Astrocyte (in vitro differentiated cells and primary cell): ENCODE measurements around the gene ATG13. TPM values are rescaled to one million over a fixed set of nuclear protein-coding genes. Genes with fewer than 3 reads are reported as not detected.

Source experiments
- DNase-seq: peaks from one replicate; pipeline ENCODE4 v3.0.0-alpha.2; 2010; ENCODE audit warnings: low read depth
- FAIRE-seq: peaks from 2 replicates; lab custom pipeline; 2011; peaks lifted over from hg19 to GRCh38; lab: Jason Lieb, UNC
- H2AFZ ChIP-seq: 2 replicates; pipeline ENCODE4 v1.6.0; 2012; ENCODE audit warnings: low read depth, low read length, inconsistent platforms
- H3K27ac ChIP-seq: 2 replicates; pipeline ENCODE4 v1.5.1; 2011; ENCODE audit warnings: low read depth, low read length, inconsistent platforms
- H3K27me3 ChIP-seq: 2 replicates; pipeline ENCODE4 v1.6.0; 2011; ENCODE audit warnings: low read length, inconsistent platforms; ENCODE audit not compliant: insufficient read depth
- H3K36me3 ChIP-seq: 2 replicates; pipeline ENCODE4 v1.5.1; 2011; ENCODE audit warnings: low read length, inconsistent platforms; ENCODE audit not compliant: insufficient read depth
- H3K4me1 ChIP-seq: 2 replicates; pipeline ENCODE4 v1.5.1; 2011; ENCODE audit warnings: low read length, inconsistent platforms; ENCODE audit not compliant: insufficient read depth
- H3K4me2 ChIP-seq: 2 replicates; pipeline ENCODE4 v1.6.0; 2012; ENCODE audit warnings: low read length, inconsistent platforms
- H3K4me3 ChIP-seq: 2 replicates; pipeline ENCODE4 v1.5.1; 2011; ENCODE audit warnings: low read depth, mild to moderate bottlenecking, low read length, inconsistent platforms; ENCODE audit not compliant: insufficient read depth
- H3K79me2 ChIP-seq: 2 replicates; pipeline ENCODE4 v1.6.0; 2012; ENCODE audit warnings: mild to moderate bottlenecking, low read length, inconsistent platforms; ENCODE audit not compliant: insufficient read depth
- H3K9ac ChIP-seq: 2 replicates; pipeline ENCODE4 v1.6.0; 2012; ENCODE audit warnings: mild to moderate bottlenecking, low read length, inconsistent platforms
- H3K9me3 ChIP-seq: 2 replicates; pipeline ENCODE4 v1.5.1; 2012; ENCODE audit warnings: low read depth, mild to moderate bottlenecking, low read length, inconsistent platforms; ENCODE audit not compliant: insufficient read depth
- H4K20me1 ChIP-seq: 2 replicates; pipeline ENCODE4 v1.6.0; 2012; ENCODE audit warnings: low read length, inconsistent platforms; ENCODE audit not compliant: insufficient read depth
- H3K27ac Mint-ChIP-seq: one replicate; pipeline ENCODE4 v1.8.0; 2021; ENCODE audit warnings: mild to moderate bottlenecking, mixed read lengths; ENCODE audit not compliant: unreplicated experiment
- H3K27me3 Mint-ChIP-seq: one replicate; pipeline ENCODE4 v1.8.0; 2021; ENCODE audit warnings: low read depth, mixed read lengths; ENCODE audit not compliant: unreplicated experiment
- H3K36me3 Mint-ChIP-seq: one replicate; pipeline ENCODE4 v1.8.0; 2021; ENCODE audit warnings: low read depth, mixed read lengths; ENCODE audit not compliant: unreplicated experiment
- H3K4me1 Mint-ChIP-seq: one replicate; pipeline ENCODE4 v1.8.0; 2021; ENCODE audit warnings: low read depth, mixed read lengths; ENCODE audit not compliant: unreplicated experiment
- H3K4me3 Mint-ChIP-seq: one replicate; pipeline ENCODE4 v1.8.0; 2021; ENCODE audit warnings: mild to moderate bottlenecking, moderate library complexity, mixed read lengths; ENCODE audit not compliant: unreplicated experiment
- H3K9me3 Mint-ChIP-seq: one replicate; pipeline ENCODE4 v1.8.0; 2021; ENCODE audit warnings: mild to moderate bottlenecking, mixed read lengths; ENCODE audit not compliant: unreplicated experiment
- EZH2 ChIP-seq: IDR thresholded peaks from 2 replicates; pipeline ENCODE4 v1.6.1; 2012; ENCODE audit warnings: mild to moderate bottlenecking, low read length, inconsistent platforms; ENCODE audit not compliant: insufficient read depth
- total RNA-seq: library from RNA; stranded (reverse); gene quantifications from 2 replicates; pipeline ENCODE4 v1.2.1, GENCODE V29; 2021
- TF ChIP-seq, protein P1 (sequence below): IDR thresholded peaks from 2 replicates; pipeline ENCODE4 v1.5.1; 2011; ENCODE audit warnings: low read depth, mild to moderate bottlenecking, inconsistent platforms, low read length, moderate library complexity; ENCODE audit not compliant: insufficient read depth

Gene ATG13
- total RNA-seq, 1 donor from 2014 or later: 116 TPM

DNA sequence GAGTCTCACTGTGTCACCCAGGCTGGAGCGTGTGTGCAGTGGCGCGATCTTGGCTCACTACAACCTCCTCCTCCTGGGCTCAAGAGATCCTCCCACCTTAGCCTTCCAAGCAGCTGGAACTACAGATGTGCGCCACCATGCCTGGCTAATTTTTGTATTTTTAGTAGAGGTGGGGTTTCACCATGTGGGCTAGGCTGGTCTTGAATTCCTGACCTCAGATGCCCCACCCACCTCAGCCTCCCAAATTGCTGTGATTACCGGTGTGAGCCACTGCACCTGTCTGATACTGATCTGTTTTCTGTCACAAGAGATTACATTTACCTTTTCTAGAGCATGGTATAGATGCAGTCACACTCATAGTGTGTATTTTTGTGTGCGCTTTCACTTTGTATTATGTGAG, 11.6 kb downstream of the ATG13 start:
- H3K9ac ChIP-seq: no peak overlapping the region
- H3K36me3 ChIP-seq: peaks cover 17% of the 10 kb centered on the region
- H3K9me3 Mint-ChIP-seq: no peaks in the 10 kb centered on the region
- H3K27me3 Mint-ChIP-seq: no peaks in the 10 kb centered on the region
- DNase-seq (no peak), FAIRE-seq (no peak)
- H3K27ac Mint-ChIP-seq: no peak overlapping the region
- peaks cover 22% of the 10 kb centered on the region for H3K36me3 Mint-ChIP-seq
- no peaks in the 10 kb centered on the region for H3K27me3 ChIP-seq
- peaks cover 32% of the 10 kb centered on the region for H4K20me1 ChIP-seq
- no peak overlapping the region for H3K4me3 ChIP-seq
- TF ChIP-seq, protein P1, sequence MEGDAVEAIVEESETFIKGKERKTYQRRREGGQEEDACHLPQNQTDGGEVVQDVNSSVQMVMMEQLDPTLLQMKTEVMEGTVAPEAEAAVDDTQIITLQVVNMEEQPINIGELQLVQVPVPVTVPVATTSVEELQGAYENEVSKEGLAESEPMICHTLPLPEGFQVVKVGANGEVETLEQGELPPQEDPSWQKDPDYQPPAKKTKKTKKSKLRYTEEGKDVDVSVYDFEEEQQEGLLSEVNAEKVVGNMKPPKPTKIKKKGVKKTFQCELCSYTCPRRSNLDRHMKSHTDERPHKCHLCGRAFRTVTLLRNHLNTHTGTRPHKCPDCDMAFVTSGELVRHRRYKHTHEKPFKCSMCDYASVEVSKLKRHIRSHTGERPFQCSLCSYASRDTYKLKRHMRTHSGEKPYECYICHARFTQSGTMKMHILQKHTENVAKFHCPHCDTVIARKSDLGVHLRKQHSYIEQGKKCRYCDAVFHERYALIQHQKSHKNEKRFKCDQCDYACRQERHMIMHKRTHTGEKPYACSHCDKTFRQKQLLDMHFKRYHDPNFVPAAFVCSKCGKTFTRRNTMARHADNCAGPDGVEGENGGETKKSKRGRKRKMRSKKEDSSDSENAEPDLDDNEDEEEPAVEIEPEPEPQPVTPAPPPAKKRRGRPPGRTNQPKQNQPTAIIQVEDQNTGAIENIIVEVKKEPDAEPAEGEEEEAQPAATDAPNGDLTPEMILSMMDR: no peak
- no peak for TF ChIP-seq EZH2
- no peak overlapping the region for H3K27ac ChIP-seq
- H3K4me1 Mint-ChIP-seq: peaks cover 2% of the 10 kb centered on the region
- H3K4me1 ChIP-seq: no peaks in the 10 kb centered on the region
- H3K4me2 ChIP-seq: no peak overlapping the region
- no peak overlapping the region for H2AFZ ChIP-seq
- H3K4me3 Mint-ChIP-seq: no peak overlapping the region
- H3K9me3 ChIP-seq: no peaks in the 10 kb centered on the region
- H3K79me2 ChIP-seq: peaks cover 42% of the 10 kb centered on the region

DNA sequence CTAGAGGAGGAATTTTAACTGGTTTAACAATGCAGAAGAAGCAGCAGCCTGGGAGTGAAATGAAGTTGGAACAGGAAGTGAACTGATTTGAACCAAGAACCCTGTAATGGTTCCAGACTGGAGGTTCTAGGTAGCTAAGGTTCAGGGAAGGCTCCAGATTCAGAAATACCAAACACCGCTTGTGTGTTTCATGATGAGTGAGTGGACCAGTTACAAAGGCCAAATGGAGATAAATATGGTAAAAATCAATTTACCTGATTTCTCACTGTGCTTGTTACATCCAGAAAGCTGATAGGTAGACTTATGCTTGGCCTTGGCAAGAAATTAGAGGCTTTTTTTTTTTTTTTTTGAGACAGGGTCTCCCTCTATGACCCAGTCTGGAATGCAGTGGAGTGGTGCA, 12.9 kb downstream of the ATG13 start:
- H3K36me3 ChIP-seq: peaks cover 14% of the 10 kb centered on the region
- Mint-ChIP-seq H3K36me3 (peaks cover 19% of the 10 kb centered on the region), H3K27ac (no peak overlapping the region), H3K4me1 (peaks cover 2% of the 10 kb centered on the region), H3K27me3 (no peaks in the 10 kb centered on the region), H3K4me3 (no peak overlapping the region), H3K9me3 (no peaks in the 10 kb centered on the region)
- peaks cover 24% of the 10 kb centered on the region for H4K20me1 ChIP-seq
- FAIRE-seq (no peak), DNase-seq (no peak)
- H3K27me3 ChIP-seq: no peaks in the 10 kb centered on the region
- no peaks in the 10 kb centered on the region for H3K4me1 ChIP-seq
- H3K27ac ChIP-seq: no peak overlapping the region
- H3K79me2 ChIP-seq: peaks cover 31% of the 10 kb centered on the region
- H3K4me3 ChIP-seq: no peak overlapping the region
- no peak overlapping the region for H3K4me2 ChIP-seq
- no peaks in the 10 kb centered on the region for H3K9me3 ChIP-seq
- H2AFZ ChIP-seq: no peak overlapping the region
- no peak for TF ChIP-seq EZH2
- TF ChIP-seq, protein P1: no peak
- no peak overlapping the region for H3K9ac ChIP-seq

DNA sequence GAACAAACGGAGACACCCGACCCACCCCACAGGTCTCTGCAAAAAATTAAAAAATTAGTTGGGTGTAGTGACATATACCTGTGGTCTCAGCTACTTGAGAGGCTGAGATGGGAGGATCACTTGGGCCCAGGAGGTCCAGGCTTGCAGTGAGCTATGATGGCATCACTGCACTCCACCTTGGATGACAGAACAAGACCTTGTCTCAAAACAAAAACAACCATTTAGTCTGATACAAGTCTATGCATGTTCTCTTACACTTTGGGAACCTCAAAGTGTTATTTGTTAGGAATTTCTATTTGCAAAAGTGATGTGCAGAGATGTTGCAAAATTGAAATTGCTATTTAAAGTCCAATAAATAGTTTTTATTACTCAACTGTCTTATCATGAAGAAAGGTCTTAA, 14.3 kb downstream of the ATG13 start:
- TF ChIP-seq, protein P1: no peak
- TF ChIP-seq EZH2: no peak
- no peaks in the 10 kb centered on the region for H3K9me3 Mint-ChIP-seq
- Histone ChIP-seq H3K4me1 (no peaks in the 10 kb centered on the region), H4K20me1 (peaks cover 18% of the 10 kb centered on the region), H3K9me3 (no peaks in the 10 kb centered on the region), H3K4me3 (no peak overlapping the region), H3K36me3 (peaks cover 9% of the 10 kb centered on the region), H3K4me2 (no peak overlapping the region), H3K27ac (no peak overlapping the region), H3K9ac (no peak overlapping the region), H3K79me2 (peaks cover 16% of the 10 kb centered on the region), H2AFZ (no peak overlapping the region), H3K27me3 (no peaks in the 10 kb centered on the region)
- FAIRE-seq (no peak), DNase-seq (no peak)
- H3K4me3 Mint-ChIP-seq: no peak overlapping the region
- H3K4me1 Mint-ChIP-seq: peaks cover 2% of the 10 kb centered on the region
- H3K27me3 Mint-ChIP-seq: no peaks in the 10 kb centered on the region
- no peak overlapping the region for H3K27ac Mint-ChIP-seq
- peaks cover 8% of the 10 kb centered on the region for H3K36me3 Mint-ChIP-seq
